SK-N-SH (cell line): ENCODE measurements around the gene RBM4B.

ENCODE experiments used
- CTCF ChIP-seq: fragments of 200-600 bp; sonication (generic); IDR thresholded peaks from 2 replicates; pipeline ENCODE4 v1.6.1; 2017; ENCODE audit warnings: antibody characterized with exemption, mild to moderate bottlenecking, moderate library complexity
- GABPA ChIP-seq: IDR thresholded peaks from 2 replicates; pipeline ENCODE4 v1.4.0; 2012; ENCODE audit warnings: low read depth, mild to moderate bottlenecking
- RFX5 ChIP-seq: IDR thresholded peaks from 2 replicates; pipeline ENCODE4 v1.6.1; 2012; ENCODE audit warnings: mild to moderate bottlenecking, improper control_type of control experiment, low read length
- TCF12 ChIP-seq: IDR thresholded peaks from 2 replicates; pipeline ENCODE4 v1.4.0; 2012
- USF1 ChIP-seq: IDR thresholded peaks from 2 replicates; pipeline ENCODE4 v1.4.0; 2012; ENCODE audit warnings: low read depth, borderline replicate concordance

GRCh38 chr11:66689661-66690590 is 12.2 kb upstream of the RBM4B start:
- TF ChIP-seq CTCF (no peak), USF1 (no peak), GABPA (no peak), RFX5 (no peak), TCF12 (no peak)
